K562 (cell line): Measurements from ENCODE around the gene PLCB3. TPM values are rescaled to one million over a fixed set of nuclear protein-coding genes. Genes with fewer than 3 reads are reported as not detected.

Experiments used
- ATAC-seq: fragments of 200-7000 bp; cut with Tn5 transposase; 3 replicates; pipeline ENCODE4 v1.9.1; 2020; ENCODE audit warnings: moderate library complexity
- BruUV-seq: library from RNA; stranded (reverse); fragments of 400-500 nt; replicated peaks from 2 replicates; lab custom pipeline; 2021; lab: Mats Ljungman, UMichigan
- CTCF ChIA-PET: fragments of 300-600 bp; formaldehyde crosslinking; extraction: SDS; loops from one replicate; lab custom pipeline; 2021; ENCODE audit warnings: low intra/inter-chr PET ratio; lab: Yijun Ruan, JAX
- POLR2A ChIA-PET: fragments of 300-600, 350-650 bp; sonication (Branson Sonifier 250); formaldehyde crosslinking; extraction: SDS; loops from one replicate; lab custom pipeline; 2021; ENCODE audit warnings: antibody characterized with exemption, inconsistent platforms; lab: Yijun Ruan, JAX
- DNase-seq, 4 experiments: peaks; one replicate each; pipeline versions ENCODE4 v3.0.0 to v3.0.0-alpha.2; 2011 to 2018; ENCODE audit warnings: low spot score in 3 of 4, mixed read lengths in 3 of 4; ENCODE audit errors: extremely low read depth in 1 of 4
- FAIRE-seq: peaks from 2 replicates; lab custom pipeline; 2011; peaks lifted over from hg19 to GRCh38; lab: Jason Lieb, UNC
- H2AFZ ChIP-seq: 2 replicates; pipeline ENCODE4 v1.6.0; 2011; ENCODE audit warnings: low read depth, low read length, control low read depth, inconsistent platforms
- H3K27ac ChIP-seq: fragments of 200-600 bp; 3 replicates; pipeline ENCODE4 v1.8.0; 2011; ENCODE audit warnings: low read depth, mild to moderate bottlenecking, control low read depth, inconsistent platforms, low read length, moderate library complexity, mixed read lengths; ENCODE audit errors: extremely low read depth
- H3K27me3 ChIP-seq, 2 experiments: fragments of 300-600 bp in 1 of 2; 2 replicates in 1 of 2; 3 replicates in 1 of 2; pipeline versions ENCODE4 v1.6.0 to v1.8.0; 2011; ENCODE audit warnings: inconsistent platforms in 2 of 2, low read length in 2 of 2, mild to moderate bottlenecking in 1 of 2, mixed read lengths in 1 of 2, moderate library complexity in 1 of 2; ENCODE audit not compliant: control insufficient read depth in 2 of 2, insufficient read depth in 2 of 2
- H3K36me3 ChIP-seq: fragments of 300-600 bp; 3 replicates; pipeline ENCODE4 v1.8.0; 2011; ENCODE audit warnings: mild to moderate bottlenecking, low read length, inconsistent platforms; ENCODE audit not compliant: control insufficient read depth, insufficient read depth
- H3K4me1 ChIP-seq, 2 experiments: fragments of 200-600 bp in 1 of 2; replicated peaks in 1 of 2; 2 replicates in 1 of 2; 3 replicates in 1 of 2; pipeline versions ENCODE4 v1.5.1 to v1.8.0; 2011; ENCODE audit warnings: inconsistent platforms in 2 of 2, low read length in 2 of 2, mild to moderate bottlenecking in 1 of 2, mixed read lengths in 1 of 2, moderate library complexity in 1 of 2; ENCODE audit not compliant: control insufficient read depth in 2 of 2, insufficient read depth in 2 of 2
- H3K4me2 ChIP-seq: 2 replicates; pipeline ENCODE4 v1.6.1; 2011; ENCODE audit warnings: low read length, control low read depth, inconsistent platforms, mixed read lengths; ENCODE audit not compliant: insufficient read depth
- H3K4me3 ChIP-seq: fragments of 200-600 bp; sonication (generic), shearing (Covaris generic); 2 replicates; pipeline ENCODE4 v1.5.1; 2016; ENCODE audit warnings: control low read depth, inconsistent platforms
- H3K79me2 ChIP-seq: fragments of 200-600 bp; 3 replicates; pipeline ENCODE4 v1.8.0; 2011; ENCODE audit warnings: low read length, inconsistent platforms; ENCODE audit not compliant: control insufficient read depth, insufficient read depth
- H3K9ac ChIP-seq, 2 experiments: 2 replicates each; pipeline versions ENCODE4 v1.6.0 to v1.6.1; 2011; ENCODE audit warnings: low read depth in 2 of 2, low read length in 2 of 2, control low read depth in 1 of 2, inconsistent platforms in 1 of 2, mild to moderate bottlenecking in 1 of 2, mixed read lengths in 1 of 2; ENCODE audit not compliant: insufficient read depth in 1 of 2
- H3K9me1 ChIP-seq: one replicate; pipeline ENCODE4 v1.6.0; 2011; ENCODE audit warnings: inconsistent platforms, mild to moderate bottlenecking, low read length, moderate library complexity; ENCODE audit not compliant: control insufficient read depth, insufficient read depth
- H3K9me3 ChIP-seq: replicated peaks from 2 replicates; pipeline ENCODE4 v1.5.1; 2011; ENCODE audit warnings: low read depth, low read length, inconsistent platforms; ENCODE audit not compliant: control insufficient read depth, insufficient read depth
- H4K20me1 ChIP-seq: replicated peaks from 2 replicates; pipeline ENCODE4 v1.6.1; 2011; ENCODE audit warnings: low read length, inconsistent platforms, mixed read lengths; ENCODE audit not compliant: control insufficient read depth, insufficient read depth
- CTCFL ChIP-seq: IDR thresholded peaks from 2 replicates; pipeline ENCODE4 v1.6.1; 2011; ENCODE audit warnings: borderline replicate concordance, low read depth, mild to moderate bottlenecking, moderate library complexity, low read length; ENCODE audit not compliant: insufficient read depth, poor library complexity, severe bottlenecking
- DLX4 ChIP-seq: fragments of 250-450 bp; sonication (Bioruptor Pico); IDR thresholded peaks from 2 replicates; pipeline ENCODE4 v1.6.1; 2021; ENCODE audit warnings: mild to moderate bottlenecking
- FOXA3 ChIP-seq, 2 experiments: fragments of 450-650 bp in 1 of 2; sonication (generic) in 1 of 2; formaldehyde crosslinking; IDR thresholded peaks in 1 of 2; conservative IDR thresholded peaks in 1 of 2; 2 replicates each; pipeline versions ENCODE4 v1.4.0 to v1.8.0; 2020 to 2022; ENCODE audit warnings: mild to moderate bottlenecking in 2 of 2, missing genetic modification reagents in 1 of 2
- ILF3 ChIP-seq: fragments of 450-650 bp; IDR thresholded peaks from 2 replicates; pipeline ENCODE4 v1.6.1; 2018; ENCODE audit warnings: antibody characterized with exemption, mild to moderate bottlenecking, moderate library complexity, borderline replicate concordance
- MBD1 ChIP-seq: fragments of 250-450 bp; sonication (Bioruptor Pico); IDR thresholded peaks from 2 replicates; pipeline ENCODE4 v1.8.0; 2022; ENCODE audit warnings: inconsistent platforms
- MXI1 ChIP-seq: IDR thresholded peaks from 2 replicates; pipeline ENCODE4 v1.6.1; 2011; ENCODE audit warnings: low read depth, mild to moderate bottlenecking, improper control_type of control experiment, low read length
- TCF7 ChIP-seq: sonication (generic); IDR thresholded peaks from 2 replicates; pipeline ENCODE4 v1.6.1; 2016; ENCODE audit warnings: antibody characterized with exemption, borderline replicate concordance
- ZNF695 ChIP-seq: fragments of 450-650 bp; formaldehyde crosslinking; IDR thresholded peaks from 2 replicates; pipeline ENCODE4 v1.4.0; 2020; ENCODE audit warnings: mild to moderate bottlenecking, moderate library complexity
- ZNF740 ChIP-seq, 3 experiments: fragments of 200-800 bp in 1 of 3; sonication (Bioruptor generic) in 1 of 3; sonication (generic) in 1 of 3; formaldehyde crosslinking in 1 of 3; IDR thresholded peaks; 2 replicates each; pipeline versions ENCODE4 v1.6.1 to v1.8.0; 2016 to 2022; ENCODE audit warnings: mild to moderate bottlenecking in 2 of 3, missing compliant biosample characterization in 2 of 3, missing genetic modification characterization in 2 of 3, missing genetic modification reagents in 1 of 3
- WGBS: fragments of 100-300 bp; shearing (Covaris generic); methylation state at CpG from one replicate; pipeline ENCODE4 v1.1.6; 2016; ENCODE audit warnings: low coverage, mixed read lengths; ENCODE audit not compliant: insufficient coverage; ENCODE audit errors: missing lambda C conversion rate; 5-methylcytosine and 5-hydroxymethylcytosine counted together
- in situ Hi-C: fragments of 300-500 bp; cut with MboI; formaldehyde crosslinking; loops from 4 replicates; pipeline ENCODE4 v1.15.0; 2018; ENCODE audit warnings: inconsistent platforms, mixed read lengths
- intact Hi-C: fragments of 100-400 bp; cut with micrococcal nuclease; formaldehyde crosslinking; loops from 2 replicates; pipeline ENCODE4 v1.14.2; 2022
- polyA plus RNA-seq, 8 experiments: library from polyadenylated mRNA; depleted of rRNA in 4 of 8; stranded (reverse) in 5 of 8; unstranded in 3 of 8; fragments of >200 nt; fragmentation: Nextera tagmentation in 2 of 8; fragmentation: Illumina TruSeq in 1 of 8; extraction: Ambion mirVana in 2 of 8; extraction: Trizol in 1 of 8; gene quantifications; 2 replicates each; pipeline versions ENCODE4 v1.2.1 to v1.2.3, GENCODE V29; 2011 to 2014; ENCODE audit warnings: inconsistent platforms in 1 of 8, missing spikeins in 1 of 8
- total RNA-seq, 7 experiments: library from RNA; depleted of rRNA in 6 of 7; stranded (reverse); fragments of >200 nt in 6 of 7; fragmentation: Illumina TruSeq in 2 of 7; extraction: Trizol in 2 of 7; gene quantifications; 2 replicates each; pipeline versions ENCODE4 v1.2.1 to v1.2.3, GENCODE V29; 2011 to 2021; ENCODE audit warnings: low replicate concordance in 1 of 7

PLCB3 gene
- total and polyA plus RNA-seq, 9 of the 15 experiments (the other 6 are each of a cell fraction or from before 2014, with no cell fraction given), result 0.31 to 44.8 (median 14.6) TPM

- no peak for TF ChIP-seq DLX4 (CRISPR knock-in tag)
- TF ChIP-seq FOXA3 (CRISPR knock-in tag; conservative IDR thresholded peaks at IDR 0.05 in 1 of 2, IDR thresholded peaks at IDR 0.05 in 1 of 2), result no peak
Measured at GRCh38 chr11:64284962-64285884, 33.9 kb downstream of the PLCB3 start, which contains the start of gene GPR137 (continued).

- no peak for ATAC-seq
- peak overlapping the region; percentile 27 for H3K27ac ChIP-seq
- ChIA-PET CTCF (no interaction called here), POLR2A (interaction anchor here (0.6 to 5.1 kb wide), 3 partner anchors 8 to 16 kb away, joined by 3 to 54 read pairs (median 6); no protein-coding TSS in a partner anchor)
- no peaks in the 10 kb centered on the region for H4K20me1 ChIP-seq
- in situ Hi-C loops (no loop called here), intact Hi-C loops (no loop called here)
- H3K4me2 ChIP-seq, result peak overlapping the region; percentile 80
- FAIRE-seq, result no peak
- H3K4me3 ChIP-seq, result peak overlapping the region; percentile 91
- H3K79me2 ChIP-seq, result peaks cover 12% of the 10 kb centered on the region; the same call in 1 of the 3 replicates
- H2AFZ ChIP-seq, result peak overlapping the region; percentile 93; the same call in 1 of the 2 replicates
- peaks cover 4% of the 10 kb centered on the region; the same call in 1 of the 3 replicates for H3K36me3 ChIP-seq
- 67% methylated on average over 13 of the region's 40 CpGs for WGBS
- no TSS peak for BruUV-seq
- H3K4me1 ChIP-seq, result peaks cover 7 to 47% of the 10 kb centered on the region in 2 experiments; a peak in 4 of 5 replicates
- H3K27me3 ChIP-seq, result peaks cover 0 to under 1% of the 10 kb centered on the region in 2 experiments; a peak in 1 of 5 replicates
- DNase-seq, result no peak
- H3K9ac ChIP-seq, result peak overlapping the region; percentile 50 to 93; a peak in 3 of 4 replicates
- no peaks in the 10 kb centered on the region for H3K9me3 ChIP-seq
- no peaks in the 10 kb centered on the region for H3K9me1 ChIP-seq
- TF ChIP-seq ZNF740 (CRISPR knock-in tag; IDR thresholded peaks at IDR 0.05) (0 out of 2 replicates have a peak, but pooled peaks have one; percentile 36), ZNF740 (tag; IDR thresholded peaks at IDR 0.05) (no peak), TCF7 (no peak), ZNF695 (CRISPR knock-in tag) (no peak), MXI1 (no peak), CTCFL (no peak), MBD1 (no peak), ILF3 (no peak)
Measured at GRCh38 chr11:64285885-64286800, 34.8 kb downstream of the PLCB3 start.
